DND-41 (cell line): Measurements from ENCODE around the gene CEACAM21.

Experiments used
- EZH2 ChIP-seq: IDR thresholded peaks from 3 replicates; pipeline ENCODE4 v1.6.1; 2012; ENCODE audit warnings: borderline replicate concordance, low read depth, mild to moderate bottlenecking, moderate library complexity, low read length, inconsistent platforms; ENCODE audit not compliant: severe bottlenecking
- TF ChIP-seq, protein P1 (sequence below): IDR thresholded peaks from 2 replicates; pipeline ENCODE4 v1.5.1; 2012; ENCODE audit warnings: borderline replicate concordance, low read length, moderate library complexity, mild to moderate bottlenecking; ENCODE audit not compliant: poor library complexity, severe bottlenecking; ENCODE audit errors: extremely low read depth

DNA sequence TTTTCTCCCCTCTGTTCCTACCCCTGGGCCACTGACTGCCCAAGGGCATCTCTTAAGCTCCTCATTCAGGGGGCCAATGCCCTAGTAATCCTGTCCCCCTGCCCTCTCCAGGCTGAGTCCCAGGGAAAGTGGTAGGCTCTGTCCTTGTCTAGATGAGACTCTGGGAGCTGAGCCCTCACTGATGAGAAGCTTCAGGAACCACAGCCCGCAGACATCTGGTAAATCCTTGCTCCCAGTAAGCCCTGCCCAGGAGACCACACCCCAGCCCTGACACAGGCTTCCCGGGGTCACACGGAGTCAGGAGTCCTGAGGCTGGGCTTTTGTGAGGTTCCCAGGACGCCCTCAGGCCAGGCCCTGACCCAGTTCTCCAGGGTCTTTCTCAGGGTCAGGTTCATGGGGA, 49.0 kb downstream of the CEACAM21 start:
- TF ChIP-seq EZH2, result no peak
- TF ChIP-seq, protein P1, sequence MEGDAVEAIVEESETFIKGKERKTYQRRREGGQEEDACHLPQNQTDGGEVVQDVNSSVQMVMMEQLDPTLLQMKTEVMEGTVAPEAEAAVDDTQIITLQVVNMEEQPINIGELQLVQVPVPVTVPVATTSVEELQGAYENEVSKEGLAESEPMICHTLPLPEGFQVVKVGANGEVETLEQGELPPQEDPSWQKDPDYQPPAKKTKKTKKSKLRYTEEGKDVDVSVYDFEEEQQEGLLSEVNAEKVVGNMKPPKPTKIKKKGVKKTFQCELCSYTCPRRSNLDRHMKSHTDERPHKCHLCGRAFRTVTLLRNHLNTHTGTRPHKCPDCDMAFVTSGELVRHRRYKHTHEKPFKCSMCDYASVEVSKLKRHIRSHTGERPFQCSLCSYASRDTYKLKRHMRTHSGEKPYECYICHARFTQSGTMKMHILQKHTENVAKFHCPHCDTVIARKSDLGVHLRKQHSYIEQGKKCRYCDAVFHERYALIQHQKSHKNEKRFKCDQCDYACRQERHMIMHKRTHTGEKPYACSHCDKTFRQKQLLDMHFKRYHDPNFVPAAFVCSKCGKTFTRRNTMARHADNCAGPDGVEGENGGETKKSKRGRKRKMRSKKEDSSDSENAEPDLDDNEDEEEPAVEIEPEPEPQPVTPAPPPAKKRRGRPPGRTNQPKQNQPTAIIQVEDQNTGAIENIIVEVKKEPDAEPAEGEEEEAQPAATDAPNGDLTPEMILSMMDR, result no peak
